DMS53 (cell line): ENCODE measurements around the gene CACNB2.
"Not testable (repeated sequence)": the region's sequence is repeated elsewhere in the genome, so short reads cannot be mapped to it uniquely, and the experiment has no call there.

Source experiments
- DNase-seq: peaks from one replicate; lab custom pipeline; 2025; lab: John Stamatoyannopoulos, UW

The CACNB2 gene

GRCh38 chr10:18201877-18202276, 61.7 kb downstream of the CACNB2 start:
- DNase-seq, result no peak

- no peak for DNase-seq
Observed at GRCh38 chr10:18202680-18203460, 62.6 kb downstream of the CACNB2 start.

GRCh38 chr10:18203471-18203870, 63.2 kb downstream of the CACNB2 start:
- DNase-seq, result peak; percentile 19

- DNase-seq, result peak; percentile 80
Observed at GRCh38 chr10:18204039-18204835, 64.0 kb downstream of the CACNB2 start.

GRCh38 chr10:18205098-18205834, 65.0 kb downstream of the CACNB2 start:
- DNase-seq, result no peak

GRCh38 chr10:18208186-18208585, 68.0 kb downstream of the CACNB2 start:
- not testable (repeated sequence) for DNase-seq

- no peak for DNase-seq
Observed at GRCh38 chr10:18209241-18209640, 69.0 kb downstream of the CACNB2 start.

- no peak for DNase-seq
Observed at GRCh38 chr10:18210711-18211110, 70.5 kb downstream of the CACNB2 start.

GRCh38 chr10:18211862-18212261, 71.6 kb downstream of the CACNB2 start:
- DNase-seq, result peak; percentile 80

- DNase-seq, result no peak
Observed at GRCh38 chr10:18213271-18213670, 73.0 kb downstream of the CACNB2 start.

- peak; percentile 82 for DNase-seq
Observed at GRCh38 chr10:18214691-18215563, 74.7 kb downstream of the CACNB2 start.

- DNase-seq, result peak; percentile 68
Observed at GRCh38 chr10:18216482-18216881, 76.3 kb downstream of the CACNB2 start.

- DNase-seq, result no peak
Observed at GRCh38 chr10:18217577-18217976, 77.4 kb downstream of the CACNB2 start.

- DNase-seq, result no peak
Observed at GRCh38 chr10:18219146-18219545, 78.9 kb downstream of the CACNB2 start.

GRCh38 chr10:18221123-18221522, 80.9 kb downstream of the CACNB2 start:
- peak; percentile 46 for DNase-seq

GRCh38 chr10:18221882-18222281, 81.7 kb downstream of the CACNB2 start:
- DNase-seq, result no peak

- no peak for DNase-seq
Observed at GRCh38 chr10:18222866-18223265, 82.6 kb downstream of the CACNB2 start.

- DNase-seq, result no peak
Observed at GRCh38 chr10:18223898-18224297, 83.7 kb downstream of the CACNB2 start.

GRCh38 chr10:18224626-18225445, 84.6 kb downstream of the CACNB2 start:
- peak; percentile 13 for DNase-seq

- DNase-seq, result no peak
Observed at GRCh38 chr10:18226336-18226735, 86.1 kb downstream of the CACNB2 start.

- DNase-seq, result no peak
Observed at GRCh38 chr10:18229826-18230225, 89.6 kb downstream of the CACNB2 start.
